Effector memory CD8-positive, alpha-beta T cell (primary cell): ENCODE data around the gene RABGAP1L.
"Not testable (repeated sequence)": the region's sequence is repeated elsewhere in the genome, so short reads cannot be mapped to it uniquely, and the experiment has no call there.

Experiments
- ATAC-seq: fragments of 150-1000 bp; cut with Tn5 transposase; replicated peaks from 2 replicates; pipeline ENCODE4 v1.10.0; 2021; ENCODE audit warnings: mild to moderate bottlenecking, moderate library complexity
- DNase-seq, 3 experiments: peaks; one replicate each; pipeline ENCODE4 v3.0.0; 2021
- H3K27ac Mint-ChIP-seq, 2 donors: one replicate each; pipeline ENCODE4 v1.8.0; 2022; ENCODE audit warnings: mild to moderate bottlenecking in 2 of 2, mixed read lengths in 2 of 2, moderate library complexity in 2 of 2
- H3K27me3 Mint-ChIP-seq, 2 donors: one replicate each; pipeline ENCODE4 v1.8.0; 2022; ENCODE audit warnings: mixed read lengths in 2 of 2
- H3K36me3 Mint-ChIP-seq: one replicate; pipeline ENCODE4 v1.8.0; 2022; ENCODE audit warnings: mild to moderate bottlenecking, moderate library complexity, mixed read lengths; ENCODE audit not compliant: insufficient read depth
- H3K4me1 Mint-ChIP-seq, 2 donors: one replicate each; pipeline ENCODE4 v1.8.0; 2022; ENCODE audit warnings: low read depth in 2 of 2, mixed read lengths in 2 of 2
- H3K4me3 Mint-ChIP-seq, 2 donors: one replicate each; pipeline ENCODE4 v1.8.0; 2022; ENCODE audit warnings: mild to moderate bottlenecking in 2 of 2, mixed read lengths in 2 of 2, moderate library complexity in 2 of 2
- H3K9me3 Mint-ChIP-seq, 2 donors: one replicate each; pipeline ENCODE4 v1.8.0; 2022; ENCODE audit warnings: mixed read lengths in 2 of 2

The RABGAP1L gene

GRCh38 chr1:175034775-175035174 is 875.5 kb downstream of the RABGAP1L start:
- no peak overlapping the region for H3K4me3 Mint-ChIP-seq
- no peak for DNase-seq

GRCh38 chr1:175035865-175036264 is 876.5 kb downstream of the RABGAP1L start:
- no peak overlapping the region for H3K4me3 Mint-ChIP-seq
- H3K36me3 Mint-ChIP-seq = no peaks in the 10 kb centered on the region
- H3K4me1 Mint-ChIP-seq = no peaks in the 10 kb centered on the region
- H3K27ac Mint-ChIP-seq = no peak overlapping the region
- peaks cover 6 to 8% of the 10 kb centered on the region in 2 donors for H3K27me3 Mint-ChIP-seq
- ATAC-seq = no peak
- no peak for DNase-seq
- no peaks in the 10 kb centered on the region for H3K9me3 Mint-ChIP-seq

More at GRCh38 chr1:175034775-175035174, 875.5 kb downstream of the RABGAP1L start:
- peaks cover under 1% of the 10 kb centered on the region for H3K36me3 Mint-ChIP-seq
- H3K27me3 Mint-ChIP-seq = peaks cover 1 to 8% of the 10 kb centered on the region in 2 donors
- H3K9me3 Mint-ChIP-seq = no peaks in the 10 kb centered on the region
- H3K27ac Mint-ChIP-seq = no peak overlapping the region
- H3K4me1 Mint-ChIP-seq = no peaks in the 10 kb centered on the region
- no peak for ATAC-seq

GRCh38 chr1:175036476-175036875 is 877.2 kb downstream of the RABGAP1L start:
- no peaks in the 10 kb centered on the region for H3K4me1 Mint-ChIP-seq
- H3K9me3 Mint-ChIP-seq = no peaks in the 10 kb centered on the region
- H3K27me3 Mint-ChIP-seq = peaks cover 6 to 8% of the 10 kb centered on the region in 2 donors
- no peak for ATAC-seq
- H3K27ac Mint-ChIP-seq = no peak overlapping the region
- H3K36me3 Mint-ChIP-seq = no peaks in the 10 kb centered on the region
- no peak for DNase-seq
- no peak overlapping the region for H3K4me3 Mint-ChIP-seq

GRCh38 chr1:175037416-175037815 is 878.1 kb downstream of the RABGAP1L start:
- DNase-seq = no peak
- Mint-ChIP-seq H3K9me3 (no peaks in the 10 kb centered on the region), H3K27ac (no peak overlapping the region), H3K27me3 (peaks cover 6 to 8% of the 10 kb centered on the region in 2 donors), H3K4me1 (no peaks in the 10 kb centered on the region), H3K36me3 (no peaks in the 10 kb centered on the region), H3K4me3 (no peak overlapping the region)
- ATAC-seq = no peak

GRCh38 chr1:175040324-175040879 is 881.1 kb downstream of the RABGAP1L start:
- no peaks in the 10 kb centered on the region for H3K9me3 Mint-ChIP-seq
- H3K4me1 Mint-ChIP-seq = peaks cover 0 to 4% of the 10 kb centered on the region in 2 donors
- H3K27ac Mint-ChIP-seq = no peak overlapping the region
- no peak for ATAC-seq
- H3K36me3 Mint-ChIP-seq = no peaks in the 10 kb centered on the region
- no peak for DNase-seq
- no peak overlapping the region for H3K4me3 Mint-ChIP-seq
- H3K27me3 Mint-ChIP-seq = peaks cover 23 to 32% of the 10 kb centered on the region in 2 donors

GRCh38 chr1:175042650-175043049 is 883.3 kb downstream of the RABGAP1L start:
- Mint-ChIP-seq H3K27me3 (peaks cover 28 to 50% of the 10 kb centered on the region in 2 donors), H3K27ac (no peak overlapping the region), H3K9me3 (no peaks in the 10 kb centered on the region), H3K36me3 (peaks cover 3% of the 10 kb centered on the region), H3K4me1 (peaks cover 0 to 4% of the 10 kb centered on the region in 2 donors), H3K4me3 (no peak overlapping the region)
- DNase-seq = no peak
- ATAC-seq = no peak

- DNase-seq = no peak
- peaks cover 0 to 4% of the 10 kb centered on the region in 2 donors for H3K4me1 Mint-ChIP-seq
- H3K27me3 Mint-ChIP-seq = peaks cover 40 to 61% of the 10 kb centered on the region in 2 donors
- H3K27ac Mint-ChIP-seq = no peak overlapping the region
- H3K36me3 Mint-ChIP-seq = peaks cover 3% of the 10 kb centered on the region
- no peak overlapping the region for H3K4me3 Mint-ChIP-seq
- H3K9me3 Mint-ChIP-seq = no peaks in the 10 kb centered on the region
- ATAC-seq = no peak
Observed at GRCh38 chr1:175043824-175044223, 884.5 kb downstream of the RABGAP1L start.

GRCh38 chr1:175044591-175044990 is 885.3 kb downstream of the RABGAP1L start:
- DNase-seq, H3K36me3 Mint-ChIP-seq, H3K4me1 Mint-ChIP-seq, H3K9me3 Mint-ChIP-seq, ATAC-seq, H3K27ac Mint-ChIP-seq, H3K4me3 Mint-ChIP-seq: not testable (repeated sequence)
- H3K27me3 Mint-ChIP-seq = peaks cover 48 to 69% of the 10 kb centered on the region in 2 donors
